Testis (tissue), 3 donors: ENCODE data around the gene GPR33. TPM values are rescaled to one million over a fixed set of nuclear protein-coding genes. Genes with fewer than 3 reads are reported as not detected.

Experiments
- DNase-seq: peaks from one replicate; pipeline ENCODE4 v3.0.0-alpha.2; 2019
- H3K27ac ChIP-seq, 2 donors: fragments of 200-600 bp; sonication (generic); one replicate each; pipeline ENCODE4 v1.5.1; 2019
- H3K27me3 ChIP-seq: fragments of 200-600 bp; sonication (generic); one replicate; pipeline ENCODE4 v1.5.1; 2019
- H3K36me3 ChIP-seq: fragments of 200-600 bp; sonication (generic); one replicate; pipeline ENCODE4 v1.5.1; 2017; ENCODE audit warnings: low read depth; ENCODE audit errors: missing control alignments
- H3K4me1 ChIP-seq: fragments of 200-600 bp; sonication (generic); one replicate; pipeline ENCODE4 v1.5.1; 2019
- H3K4me3 ChIP-seq, 2 donors: fragments of 200-600 bp; sonication (generic); one replicate each; pipeline ENCODE4 v1.5.1; 2017 to 2019
- H3K9me3 ChIP-seq: fragments of 200-600 bp; sonication (generic); one replicate; pipeline ENCODE4 v1.5.1; 2017
- CTCF ChIP-seq, 3 experiments: fragments of 450-650 bp in 2 of 3; fragments of 200-600 bp in 1 of 3; sonication (generic) in 1 of 3; IDR thresholded peaks; one replicate each; pipeline ENCODE4 v1.5.1; 2016 to 2019; ENCODE audit warnings: antibody characterized with exemption in 3 of 3, mild to moderate bottlenecking in 2 of 3, moderate library complexity in 1 of 3
- POLR2A ChIP-seq: fragments of 450-650 bp; IDR thresholded peaks from one replicate; pipeline ENCODE4 v1.6.1; 2017; ENCODE audit warnings: antibody characterized with exemption, mild to moderate bottlenecking, moderate library complexity
- WGBS, 2 donors: methylation state at CpG; one replicate each; pipeline ENCODE4 v1.1.5; 2018; 5-methylcytosine and 5-hydroxymethylcytosine counted together
- intact Hi-C: fragments of 100-400 bp; cut with DNase I; formaldehyde crosslinking; loops from one replicate; pipeline ENCODE4 v1.15.1; 2023; ENCODE audit warnings: low total_unique reads
- polyA plus RNA-seq: library from polyadenylated mRNA; stranded (reverse); fragments of 350-450 nt; fragmentation: Illumina TruSeq; extraction: RNeasy Lipid Tissue Mini Kit (QIAGEN cat#74804); gene quantifications from one replicate; pipeline ENCODE4 v1.2.3, GENCODE V29; 2014; ENCODE audit warnings: low read depth, low replicate concordance; ENCODE audit not compliant: insufficient read depth
- total RNA-seq, 2 donors: library from RNA; depleted of rRNA; stranded (reverse); fragments of >200 nt; gene quantifications; one replicate each; pipeline ENCODE4 v1.2.3, GENCODE V29; 2016

Gene GPR33
- total and polyA plus RNA-seq, 3 donors from 2014 or later = 0.24 TPM; not detected in 2

DNA sequence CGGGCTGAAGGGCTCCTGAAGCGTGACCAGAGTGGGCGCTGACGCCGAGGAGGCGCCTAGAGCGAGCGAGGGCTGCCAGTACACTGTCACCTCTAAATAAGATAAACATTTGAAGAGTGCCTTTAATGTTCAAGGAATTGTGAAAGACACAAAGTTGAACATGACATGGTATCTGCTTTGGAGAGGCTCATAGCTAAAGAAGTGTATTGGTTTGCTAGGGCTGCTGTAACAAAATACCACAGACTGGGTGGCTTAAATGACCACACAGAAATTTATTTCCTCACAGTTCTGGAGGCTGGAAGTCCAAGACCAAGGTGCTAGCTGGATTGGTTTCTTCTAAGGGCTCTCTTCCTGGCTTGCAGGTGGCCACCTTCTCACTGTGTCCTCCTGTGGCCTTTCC, 39.7 kb upstream of the GPR33 start:
- DNase-seq = no peak
- H3K27me3 ChIP-seq = no peaks in the 10 kb centered on the region
- WGBS, 2 donors = 84 to 89% methylated on average over 8 of the region's 8 CpGs
- H3K36me3 ChIP-seq = no peaks in the 10 kb centered on the region
- peak overlapping the region; percentile 29 to 46 for H3K4me3 ChIP-seq
- no peaks in the 10 kb centered on the region for H3K4me1 ChIP-seq
- H3K27ac ChIP-seq = no peak overlapping the region
- H3K9me3 ChIP-seq = no peaks in the 10 kb centered on the region
- intact Hi-C loops = no loop called here
- TF ChIP-seq POLR2A (no peak), CTCF (IDR thresholded peaks at IDR 0.05) (no peak)

- WGBS, 2 donors = 45 to 95% methylated on average over 4 to 33 of the region's 33 CpGs
Observed at GRCh38 chr14:31527087-31527486, 39.2 kb upstream of the GPR33 start.

GRCh38 chr14:31510855-31511254, 23.0 kb upstream of the GPR33 start:
- 92 to 94% methylated on average over 1 of the region's 1 CpG for WGBS, 2 donors
- no peak overlapping the region for H3K4me3 ChIP-seq
- no peak overlapping the region for H3K27ac ChIP-seq
- no peak for TF ChIP-seq CTCF (IDR thresholded peaks at IDR 0.05)
- no peaks in the 10 kb centered on the region for H3K36me3 ChIP-seq
- intact Hi-C loops = no loop called here
- DNase-seq = no peak
- no peaks in the 10 kb centered on the region for H3K27me3 ChIP-seq
- no peaks in the 10 kb centered on the region for H3K9me3 ChIP-seq
- H3K4me1 ChIP-seq = peaks cover 4% of the 10 kb centered on the region

More at GRCh38 chr14:31527087-31527486, 39.2 kb upstream of the GPR33 start:
- Histone ChIP-seq H3K27ac (no peak overlapping the region), H3K4me1 (no peaks in the 10 kb centered on the region), H3K4me3 (peak overlapping the region; percentile 29 to 46), H3K27me3 (no peaks in the 10 kb centered on the region), H3K9me3 (no peaks in the 10 kb centered on the region), H3K36me3 (no peaks in the 10 kb centered on the region)
- no peak for DNase-seq
- intact Hi-C loops = no loop called here
- TF ChIP-seq POLR2A = no peak
- TF ChIP-seq CTCF (IDR thresholded peaks at IDR 0.05) = no peak

- Histone ChIP-seq H3K27me3 (no peaks in the 10 kb centered on the region), H3K9me3 (no peaks in the 10 kb centered on the region), H3K4me1 (peaks cover 9% of the 10 kb centered on the region), H3K4me3 (no peak overlapping the region), H3K27ac (no peak overlapping the region), H3K36me3 (no peaks in the 10 kb centered on the region)
- intact Hi-C loops = no loop called here
- peak; percentile 41 to 90 (median 45) for TF ChIP-seq CTCF (IDR thresholded peaks at IDR 0.05)
- TF ChIP-seq POLR2A = no peak
- no peak for DNase-seq
Observed at GRCh38 chr14:31510222-31510621, 22.4 kb upstream of the GPR33 start.

DNA sequence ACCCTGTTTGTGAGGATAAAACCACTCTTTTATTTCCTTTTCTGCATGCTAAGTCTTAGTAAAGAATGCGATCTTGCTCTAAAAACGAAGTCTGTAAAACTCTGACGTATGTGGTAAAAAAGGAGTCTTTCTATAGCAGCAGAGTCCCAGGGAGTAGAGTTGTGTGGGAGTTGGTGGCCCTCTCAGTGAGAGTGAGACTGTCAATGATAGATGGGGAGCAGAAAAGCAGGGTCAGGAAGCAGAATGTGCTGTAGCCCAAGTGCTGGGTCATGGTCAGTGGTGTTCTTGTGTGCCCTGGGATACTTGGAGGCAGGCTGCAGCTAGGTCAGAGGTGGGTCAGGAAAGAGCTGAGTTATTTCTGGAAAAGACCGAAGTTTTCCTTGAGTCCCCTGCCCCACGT, 20.3 kb upstream of the GPR33 start:
- H3K4me3 ChIP-seq = no peak overlapping the region
- no peak overlapping the region for H3K27ac ChIP-seq
- H3K36me3 ChIP-seq = no peaks in the 10 kb centered on the region
- no peaks in the 10 kb centered on the region for H3K9me3 ChIP-seq
- H3K4me1 ChIP-seq = peaks cover 12% of the 10 kb centered on the region
- WGBS, 2 donors = 38 to 50% methylated on average over 5 of the region's 5 CpGs
- TF ChIP-seq POLR2A = no peak
- TF ChIP-seq CTCF (IDR thresholded peaks at IDR 0.05) = no peak
- DNase-seq = no peak
- intact Hi-C loops = no loop called here
- H3K27me3 ChIP-seq = no peaks in the 10 kb centered on the region
